Astrocyte (in vitro differentiated cells and primary cell): Measurements from ENCODE around the gene GTPBP2. TPM values are rescaled to one million over a fixed set of nuclear protein-coding genes. Genes with fewer than 3 reads are reported as not detected.

ENCODE experiments used
- DNase-seq: peaks from one replicate; pipeline ENCODE4 v3.0.0-alpha.2; 2010; ENCODE audit warnings: low read depth
- FAIRE-seq: peaks from 2 replicates; lab custom pipeline; 2011; peaks lifted over from hg19 to GRCh38; lab: Jason Lieb, UNC
- H2AFZ ChIP-seq: 2 replicates; pipeline ENCODE4 v1.6.0; 2012; ENCODE audit warnings: low read depth, low read length, inconsistent platforms
- H3K27ac ChIP-seq: 2 replicates; pipeline ENCODE4 v1.5.1; 2011; ENCODE audit warnings: low read depth, low read length, inconsistent platforms
- H3K27me3 ChIP-seq: 2 replicates; pipeline ENCODE4 v1.6.0; 2011; ENCODE audit warnings: low read length, inconsistent platforms; ENCODE audit not compliant: insufficient read depth
- H3K36me3 ChIP-seq: 2 replicates; pipeline ENCODE4 v1.5.1; 2011; ENCODE audit warnings: low read length, inconsistent platforms; ENCODE audit not compliant: insufficient read depth
- H3K4me1 ChIP-seq: 2 replicates; pipeline ENCODE4 v1.5.1; 2011; ENCODE audit warnings: low read length, inconsistent platforms; ENCODE audit not compliant: insufficient read depth
- H3K4me2 ChIP-seq: 2 replicates; pipeline ENCODE4 v1.6.0; 2012; ENCODE audit warnings: low read length, inconsistent platforms
- H3K4me3 ChIP-seq: 2 replicates; pipeline ENCODE4 v1.5.1; 2011; ENCODE audit warnings: low read depth, mild to moderate bottlenecking, low read length, inconsistent platforms; ENCODE audit not compliant: insufficient read depth
- H3K79me2 ChIP-seq: 2 replicates; pipeline ENCODE4 v1.6.0; 2012; ENCODE audit warnings: mild to moderate bottlenecking, low read length, inconsistent platforms; ENCODE audit not compliant: insufficient read depth
- H3K9ac ChIP-seq: 2 replicates; pipeline ENCODE4 v1.6.0; 2012; ENCODE audit warnings: mild to moderate bottlenecking, low read length, inconsistent platforms
- H3K9me3 ChIP-seq: 2 replicates; pipeline ENCODE4 v1.5.1; 2012; ENCODE audit warnings: low read depth, mild to moderate bottlenecking, low read length, inconsistent platforms; ENCODE audit not compliant: insufficient read depth
- H4K20me1 ChIP-seq: 2 replicates; pipeline ENCODE4 v1.6.0; 2012; ENCODE audit warnings: low read length, inconsistent platforms; ENCODE audit not compliant: insufficient read depth
- H3K27ac Mint-ChIP-seq: one replicate; pipeline ENCODE4 v1.8.0; 2021; ENCODE audit warnings: mild to moderate bottlenecking, mixed read lengths; ENCODE audit not compliant: unreplicated experiment
- H3K27me3 Mint-ChIP-seq: one replicate; pipeline ENCODE4 v1.8.0; 2021; ENCODE audit warnings: low read depth, mixed read lengths; ENCODE audit not compliant: unreplicated experiment
- H3K36me3 Mint-ChIP-seq: one replicate; pipeline ENCODE4 v1.8.0; 2021; ENCODE audit warnings: low read depth, mixed read lengths; ENCODE audit not compliant: unreplicated experiment
- H3K4me1 Mint-ChIP-seq: one replicate; pipeline ENCODE4 v1.8.0; 2021; ENCODE audit warnings: low read depth, mixed read lengths; ENCODE audit not compliant: unreplicated experiment
- H3K4me3 Mint-ChIP-seq: one replicate; pipeline ENCODE4 v1.8.0; 2021; ENCODE audit warnings: mild to moderate bottlenecking, moderate library complexity, mixed read lengths; ENCODE audit not compliant: unreplicated experiment
- H3K9me3 Mint-ChIP-seq: one replicate; pipeline ENCODE4 v1.8.0; 2021; ENCODE audit warnings: mild to moderate bottlenecking, mixed read lengths; ENCODE audit not compliant: unreplicated experiment
- CTCF ChIP-seq: IDR thresholded peaks from 2 replicates; pipeline ENCODE4 v1.5.1; 2011; ENCODE audit warnings: low read depth, mild to moderate bottlenecking, inconsistent platforms, low read length, moderate library complexity; ENCODE audit not compliant: insufficient read depth
- EZH2 ChIP-seq: IDR thresholded peaks from 2 replicates; pipeline ENCODE4 v1.6.1; 2012; ENCODE audit warnings: mild to moderate bottlenecking, low read length, inconsistent platforms; ENCODE audit not compliant: insufficient read depth
- total RNA-seq: library from RNA; stranded (reverse); gene quantifications from 2 replicates; pipeline ENCODE4 v1.2.1, GENCODE V29; 2021

The GTPBP2 gene
- total RNA-seq, 1 donor from 2014 or later, result 86.6 TPM

- Histone ChIP-seq H3K4me3 (no peak overlapping the region), H3K9me3 (no peaks in the 10 kb centered on the region), H2AFZ (no peak overlapping the region), H3K36me3 (peaks cover 9% of the 10 kb centered on the region), H3K27ac (no peak overlapping the region), H3K9ac (no peak overlapping the region), H3K79me2 (no peaks in the 10 kb centered on the region), H4K20me1 (peaks cover 11% of the 10 kb centered on the region), H3K4me2 (no peak overlapping the region), H3K27me3 (no peaks in the 10 kb centered on the region), H3K4me1 (peaks cover 16% of the 10 kb centered on the region)
- H3K27me3 Mint-ChIP-seq, result no peaks in the 10 kb centered on the region
- peaks cover 15% of the 10 kb centered on the region for H3K36me3 Mint-ChIP-seq
- H3K4me1 Mint-ChIP-seq, result peaks cover 27% of the 10 kb centered on the region
- FAIRE-seq (no peak), DNase-seq (no peak)
- H3K9me3 Mint-ChIP-seq, result no peaks in the 10 kb centered on the region
- TF ChIP-seq EZH2 (no peak), CTCF (no peak)
- H3K4me3 Mint-ChIP-seq, result no peak overlapping the region
- H3K27ac Mint-ChIP-seq, result no peak overlapping the region
Measured at GRCh38 chr6:43670623-43670986, 41.5 kb upstream of the GTPBP2 start.

GRCh38 chr6:43669922-43670622, 41.0 kb upstream of the GTPBP2 start:
- no peak overlapping the region for H3K27ac ChIP-seq
- peaks cover 11% of the 10 kb centered on the region for H4K20me1 ChIP-seq
- no peak overlapping the region for H3K4me2 ChIP-seq
- H3K9me3 Mint-ChIP-seq, result no peaks in the 10 kb centered on the region
- no peaks in the 10 kb centered on the region for H3K9me3 ChIP-seq
- H2AFZ ChIP-seq, result no peak overlapping the region
- H3K36me3 Mint-ChIP-seq, result peaks cover 14% of the 10 kb centered on the region
- DNase-seq (no peak), FAIRE-seq (no peak)
- no peak for TF ChIP-seq CTCF
- TF ChIP-seq EZH2, result no peak
- no peaks in the 10 kb centered on the region for H3K79me2 ChIP-seq
- H3K4me3 ChIP-seq, result no peak overlapping the region
- H3K27ac Mint-ChIP-seq, result no peak overlapping the region
- no peak overlapping the region for H3K9ac ChIP-seq
- peaks cover 16% of the 10 kb centered on the region for H3K4me1 ChIP-seq
- no peaks in the 10 kb centered on the region for H3K27me3 Mint-ChIP-seq
- H3K4me3 Mint-ChIP-seq, result peak overlapping the region; percentile 34
- peaks cover 9% of the 10 kb centered on the region for H3K36me3 ChIP-seq
- H3K27me3 ChIP-seq, result no peaks in the 10 kb centered on the region
- peaks cover 27% of the 10 kb centered on the region for H3K4me1 Mint-ChIP-seq
